ENCODE data around the gene POFUT1.
"Not testable (repeated sequence)": the region's sequence is repeated elsewhere in the genome, so short reads cannot be mapped to it uniquely, and the experiment has no call there.

Gene POFUT1

DNA sequence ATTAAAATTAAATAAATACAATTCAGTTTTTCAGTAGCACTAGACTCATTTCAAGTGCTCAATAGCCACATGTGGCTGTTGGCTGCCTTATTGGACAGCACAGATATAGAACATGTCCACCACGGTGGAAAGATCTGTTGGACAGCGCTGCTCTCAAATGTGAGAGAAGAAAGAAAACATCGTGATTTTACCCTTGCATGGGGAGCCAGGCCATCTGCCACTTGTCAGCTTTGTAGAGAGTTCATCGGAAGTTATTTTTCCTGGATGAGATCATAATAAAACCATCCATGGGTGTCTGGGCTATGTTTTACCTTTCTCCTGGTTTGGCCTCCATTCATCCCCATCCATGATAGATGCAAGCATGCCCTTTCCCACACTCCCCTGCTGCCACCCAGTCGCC lies 63.9 kb downstream of the POFUT1 start:
- DNase-seq (ENCODE audit: low read depth in 1 of 2, low spot score in 1 of 2) = no peak

DNA sequence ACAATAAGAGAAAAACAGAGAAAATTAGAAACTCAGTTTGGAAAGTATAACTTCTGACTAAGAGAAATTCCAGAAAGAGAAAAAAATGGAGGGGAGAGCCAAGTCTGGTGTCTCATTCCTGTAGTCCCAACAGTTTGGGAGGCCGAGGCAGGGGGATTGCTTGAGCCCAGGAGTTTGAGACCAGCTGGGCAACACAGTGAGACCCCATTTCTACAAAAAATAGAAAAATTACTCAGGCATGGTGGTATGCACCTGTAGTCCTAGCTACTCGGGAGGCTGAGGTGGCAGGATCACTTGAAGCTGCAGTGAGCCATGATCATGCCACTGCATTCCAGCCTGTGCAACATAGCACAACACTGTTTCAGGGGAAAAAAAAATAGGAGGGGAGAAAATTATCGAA lies 66.7 kb downstream of the POFUT1 start:
- DNase-seq (ENCODE audit: low read depth in 1 of 2, low spot score in 1 of 2) = no peak

DNA sequence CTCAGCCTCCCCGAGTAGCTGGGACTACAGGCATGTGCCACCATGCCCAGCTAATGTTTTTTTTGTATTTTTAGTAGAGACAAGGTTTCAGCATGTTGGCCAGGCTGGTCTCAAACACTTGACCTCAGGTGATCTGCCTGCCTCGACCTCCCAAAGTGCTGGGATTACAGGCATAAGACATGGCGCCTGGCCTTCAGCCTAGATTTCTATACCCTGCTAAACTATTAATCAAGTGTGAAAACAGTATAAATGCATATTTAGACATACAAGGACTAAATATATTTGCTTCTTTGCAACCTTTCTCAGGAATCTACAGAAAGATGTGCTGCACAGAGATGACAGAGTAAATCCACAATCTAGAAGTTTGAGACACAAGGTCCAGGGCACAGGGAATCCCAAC lies 67.5 kb downstream of the POFUT1 start:
- not testable (repeated sequence) for DNase-seq (ENCODE audit: low read depth in 1 of 2, low spot score in 1 of 2)

DNA sequence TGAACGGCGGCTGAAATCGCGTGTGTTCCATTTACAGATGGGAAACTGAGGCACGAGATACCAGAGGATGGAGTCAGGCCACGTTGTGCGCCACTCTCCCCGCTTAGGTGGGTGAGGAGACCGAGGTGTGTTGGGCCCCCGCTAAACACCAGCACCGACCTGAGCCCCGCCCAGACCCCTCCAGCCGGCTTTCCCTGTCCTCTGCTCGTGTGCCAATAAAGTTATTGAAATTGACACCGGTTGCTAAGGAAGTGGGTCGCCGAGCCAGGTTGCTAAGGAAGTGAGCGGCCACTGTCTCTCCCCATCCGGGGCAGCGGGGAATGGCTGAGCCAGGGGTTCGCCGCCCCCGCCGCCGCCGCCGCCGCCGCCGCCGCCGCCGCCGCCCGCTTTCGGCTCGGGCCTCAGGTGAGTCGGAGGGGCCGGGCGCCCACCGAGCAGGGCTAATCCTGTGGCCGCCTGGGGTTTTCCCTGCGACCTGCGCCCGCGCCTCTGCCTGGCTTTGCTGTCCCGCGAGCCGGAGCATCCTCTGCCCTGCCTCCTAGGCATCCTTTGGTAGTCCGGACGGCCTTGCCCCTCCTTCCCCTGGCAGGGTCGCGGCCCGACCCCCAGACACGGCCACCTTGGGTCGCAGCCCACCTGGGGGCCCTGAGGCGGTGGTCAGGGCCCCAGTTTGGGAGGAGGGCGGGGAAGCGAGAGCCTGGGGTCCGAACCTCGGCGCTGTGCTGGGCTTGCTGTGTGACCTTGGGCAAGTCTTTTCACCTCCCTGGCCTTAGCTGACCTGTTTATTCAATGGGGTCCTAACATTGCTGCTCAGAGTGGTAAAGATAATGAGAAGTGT lies 69.9 kb downstream of the POFUT1 start, which contains the start of gene KIF3B:
KIF3B (plus strand) TSS at position 291 of the 838 bp plus-strand sequence. CDS start 32,127 bp downstream, outside the sequence.
- DNase-seq (ENCODE audit: low read depth in 1 of 2, low spot score in 1 of 2) = peak; percentile 71 to 88

DNA sequence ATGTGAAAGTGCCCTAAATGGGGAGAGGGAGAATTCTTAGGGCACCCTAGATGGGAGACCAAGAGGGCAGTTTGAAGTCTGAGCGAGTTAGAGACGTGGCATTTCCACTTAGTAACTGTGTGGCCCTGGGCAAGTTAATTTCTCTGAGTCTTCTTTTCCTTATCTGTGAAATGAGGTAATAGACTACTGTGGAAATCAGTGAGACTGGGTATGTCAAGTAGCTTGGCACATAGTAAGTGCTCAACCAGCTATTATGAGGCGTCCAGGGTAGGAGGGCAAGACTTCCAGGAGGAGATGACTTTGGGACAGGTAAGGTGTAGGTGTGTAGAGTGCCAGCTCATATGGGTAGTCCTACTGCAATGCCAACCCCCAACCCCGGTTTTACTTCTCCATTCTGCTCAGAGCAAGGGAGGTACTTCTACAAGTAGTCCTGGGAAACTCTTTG lies 70.5 kb downstream of the POFUT1 start:
- no peak for DNase-seq (ENCODE audit: low read depth in 1 of 2, low spot score in 1 of 2)

DNA sequence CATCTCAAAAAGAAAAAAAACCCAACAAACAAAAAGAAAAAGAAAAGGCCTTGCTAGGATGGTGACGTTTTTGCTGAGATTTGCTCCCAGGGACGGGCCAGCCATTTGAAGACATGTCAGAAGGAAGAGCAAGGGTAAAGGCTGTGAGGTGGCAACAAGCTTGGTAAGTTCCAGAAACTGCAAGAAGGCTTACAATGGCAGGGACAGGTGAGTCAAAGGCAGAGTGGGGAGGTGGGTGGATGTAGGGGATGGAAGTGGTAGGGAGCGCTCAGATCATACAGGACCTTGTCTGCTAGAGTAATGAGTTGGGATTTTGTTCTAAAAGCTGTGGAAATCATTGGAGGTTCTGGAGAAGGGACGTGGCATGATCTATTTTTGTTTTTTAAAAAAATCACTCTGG lies 74.0 kb downstream of the POFUT1 start:
- no peak for DNase-seq (ENCODE audit: low read depth in 1 of 2, low spot score in 1 of 2)

DNA sequence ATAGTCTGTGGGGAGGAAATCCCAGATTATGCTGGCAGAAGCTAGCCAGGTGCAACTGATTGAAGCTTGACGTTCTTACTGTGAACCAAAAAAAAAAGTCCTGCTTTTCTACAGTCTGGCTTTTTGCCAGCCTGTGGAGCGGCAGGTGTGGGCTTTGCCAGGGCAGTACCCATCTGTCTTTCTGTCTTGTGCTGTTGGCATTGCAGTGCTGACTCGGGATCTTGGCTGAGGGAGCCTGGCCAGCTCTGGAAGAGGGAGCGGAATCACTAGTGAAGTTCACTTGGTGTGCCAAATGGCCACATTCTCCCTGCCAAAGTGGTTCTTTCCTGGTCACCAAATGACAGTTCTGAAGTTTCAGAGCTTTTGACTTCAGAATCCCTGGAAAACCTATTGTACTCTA lies 74.8 kb downstream of the POFUT1 start:
- no peak for DNase-seq (ENCODE audit: low read depth in 1 of 2, low spot score in 1 of 2)

DNA sequence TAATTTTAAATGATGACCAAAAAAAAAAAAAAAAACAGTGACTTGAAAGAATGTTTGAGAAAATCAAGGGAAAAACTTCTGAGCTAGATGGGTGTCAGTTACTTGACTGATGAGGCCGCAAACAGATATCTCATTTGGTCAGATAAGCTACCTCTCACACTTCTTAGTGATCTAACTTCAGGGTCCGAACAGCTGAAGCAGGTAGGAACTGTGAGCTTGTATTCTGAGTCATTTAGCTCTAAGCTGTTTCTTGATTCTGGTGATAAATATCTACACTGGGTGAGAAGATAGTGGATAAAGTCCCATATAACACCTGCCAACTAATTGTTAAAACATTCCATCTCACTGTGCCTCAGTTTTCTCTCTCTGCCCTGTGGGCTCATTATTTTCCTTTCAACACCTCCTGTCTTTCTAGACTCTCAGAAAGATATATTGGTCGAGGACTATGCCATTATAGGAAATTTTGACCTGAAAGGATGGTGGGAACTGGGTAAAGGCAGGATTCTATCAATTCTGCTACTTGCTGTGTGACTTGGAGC lies 77.5 kb downstream of the POFUT1 start:
- DNase-seq (ENCODE audit: low read depth in 1 of 2, low spot score in 1 of 2) = no peak

DNA sequence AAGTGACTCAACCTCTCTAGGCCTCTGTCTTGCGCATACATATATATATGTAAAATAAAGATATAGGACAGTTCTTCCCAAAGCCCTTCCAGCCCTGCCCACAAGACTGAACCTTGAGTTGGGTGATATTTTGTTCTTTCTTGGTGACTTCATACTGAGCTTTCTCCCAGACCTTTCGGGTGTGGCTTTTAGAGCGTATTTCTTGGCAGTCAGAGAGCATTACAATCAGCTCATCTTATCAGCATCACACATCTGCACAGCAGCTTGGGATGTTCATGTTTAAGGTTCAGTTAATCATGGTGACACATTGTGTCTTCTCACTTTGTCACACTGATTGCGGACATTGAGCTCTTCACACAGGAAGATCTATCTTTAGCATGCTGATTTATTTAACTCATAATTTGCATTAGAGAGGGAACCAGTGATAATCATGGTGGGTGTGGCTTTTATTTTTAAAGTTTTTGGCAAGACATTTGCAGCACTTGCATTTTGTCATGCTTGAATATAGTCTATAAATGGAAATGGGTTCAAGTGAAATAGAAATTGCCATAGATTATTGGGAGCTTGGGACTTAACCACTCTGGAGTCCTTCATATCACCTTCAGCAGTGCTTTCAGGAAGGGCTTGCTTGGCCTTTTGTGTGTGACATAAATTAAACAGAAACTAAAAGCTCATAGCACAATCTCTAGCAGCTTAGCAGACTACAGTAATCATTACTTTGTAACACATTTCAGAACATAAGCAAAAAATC lies 78.1 kb downstream of the POFUT1 start:
- DNase-seq (ENCODE audit: low read depth in 1 of 2, low spot score in 1 of 2) = peak in 1 of 2 donors; percentile 63

DNA sequence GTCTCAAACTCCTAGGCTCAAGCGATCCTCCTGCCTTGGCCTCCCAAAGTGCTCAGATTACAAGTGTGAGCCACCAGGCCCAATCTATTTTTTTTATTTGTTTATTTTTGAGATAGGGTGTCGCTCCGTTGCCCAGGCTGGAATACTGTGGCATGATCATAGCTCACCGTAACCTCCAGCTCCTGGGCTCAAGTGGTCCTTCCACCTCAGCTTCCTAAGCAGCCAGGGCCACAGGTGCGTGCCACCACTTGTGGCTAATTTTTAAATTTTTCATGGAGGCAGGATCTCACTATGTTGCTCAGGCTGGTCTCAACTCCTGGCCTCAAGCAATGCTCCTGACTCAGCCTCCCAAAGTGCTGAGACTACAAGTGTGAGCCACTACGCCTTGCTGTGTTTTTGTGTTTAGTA lies 79.6 kb downstream of the POFUT1 start:
- no peak for DNase-seq (ENCODE audit: low read depth in 1 of 2, low spot score in 1 of 2)
